NCI-H460 (cell line): ENCODE measurements around the gene ZNF22. TPM values are rescaled to one million over a fixed set of nuclear protein-coding genes. Genes with fewer than 3 reads are reported as not detected.

ENCODE experiments used
- DNase-seq: peaks from one replicate; pipeline ENCODE4 v3.0.0-alpha.2; 2016; ENCODE audit warnings: low read depth; ENCODE audit errors: extremely low read depth
- total RNA-seq: library from RNA; depleted of rRNA; stranded (reverse); fragments of >200 nt; shearing (Covaris generic); gene quantifications from 2 replicates; pipeline ENCODE4 v1.2.3, GENCODE V29; 2014

Gene ZNF22
- total RNA-seq, 1 experiment from 2014 or later = 1.1 TPM

GRCh38 chr10:44963772-44964633 is 36.7 kb upstream of the ZNF22 start:
- DNase-seq = no peak

DNA sequence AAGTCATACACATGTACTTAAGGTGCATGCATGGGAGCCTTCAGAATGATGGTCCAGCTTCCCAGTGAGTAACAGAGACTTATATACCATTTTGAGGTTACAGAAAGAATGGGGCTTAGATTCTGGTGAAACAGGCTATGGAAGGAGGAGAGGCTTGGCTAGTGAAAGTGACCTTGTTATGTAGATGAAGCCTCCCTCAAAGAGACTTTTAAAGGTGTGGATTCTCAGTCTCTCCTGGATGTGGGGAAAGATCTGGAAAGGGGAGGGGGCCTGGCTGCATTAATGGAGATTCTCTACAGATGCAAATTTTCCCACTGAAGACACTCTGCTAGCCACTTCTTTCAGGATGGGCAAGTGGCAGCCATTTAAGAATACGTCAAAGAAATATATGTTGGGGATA is 35.6 kb upstream of the ZNF22 start:
- DNase-seq = no peak

DNA sequence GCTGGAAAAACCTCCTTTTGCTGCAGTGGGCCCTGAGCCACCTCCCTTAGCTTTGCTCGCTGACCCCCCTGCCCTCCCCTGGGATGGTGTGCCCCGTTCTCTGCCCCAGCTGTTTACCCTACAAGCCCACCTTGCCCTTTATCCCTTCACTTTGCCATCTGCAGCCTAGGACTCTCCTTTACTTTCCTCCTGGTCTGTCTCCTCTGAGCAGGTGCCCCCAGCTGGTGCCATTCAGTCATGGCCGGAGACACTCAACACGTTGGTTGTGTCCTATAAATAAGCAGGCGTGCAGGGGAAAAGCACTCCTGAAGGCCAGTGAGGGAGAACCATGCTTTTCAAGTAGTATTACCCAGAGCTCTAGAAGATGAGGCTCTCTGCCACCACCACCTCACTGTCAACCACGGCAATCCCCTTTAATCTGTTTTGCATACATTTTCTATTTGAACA is 35.0 kb upstream of the ZNF22 start:
- no peak for DNase-seq

GRCh38 chr10:44966129-44966815 is 34.5 kb upstream of the ZNF22 start:
- no peak for DNase-seq

DNA sequence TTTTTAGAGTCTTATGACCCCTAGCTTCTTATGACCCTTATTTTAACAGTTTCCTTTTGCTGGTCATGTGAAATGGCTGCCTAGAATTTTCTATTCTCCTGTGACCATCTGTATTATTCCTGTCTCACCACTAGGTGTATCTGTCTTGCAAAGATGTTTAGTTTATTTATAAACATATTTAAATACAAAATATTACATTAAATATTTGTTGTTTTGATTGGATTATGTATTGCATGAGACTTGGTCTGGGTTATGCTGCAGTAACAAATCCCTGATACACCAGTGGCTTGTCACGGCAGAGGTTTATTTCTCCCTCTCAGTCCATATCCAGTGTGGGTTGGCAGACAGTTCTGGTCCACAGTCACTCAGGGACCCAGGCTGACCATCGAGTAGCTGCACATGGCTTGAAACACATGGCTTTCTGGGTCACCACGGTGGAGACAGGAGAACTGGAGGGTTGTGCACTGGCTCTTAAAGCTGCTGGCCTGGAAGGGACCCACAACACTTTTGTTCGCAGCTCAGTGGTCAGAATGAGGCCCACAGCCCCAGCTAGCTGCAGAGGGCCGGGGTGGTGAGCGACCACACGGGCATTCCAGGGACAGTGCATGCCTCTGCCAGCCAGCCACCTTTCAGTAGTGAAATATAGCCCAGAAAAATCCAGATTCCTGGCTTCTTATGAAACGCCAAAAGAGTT is 33.8 kb upstream of the ZNF22 start:
- no peak for DNase-seq

DNA sequence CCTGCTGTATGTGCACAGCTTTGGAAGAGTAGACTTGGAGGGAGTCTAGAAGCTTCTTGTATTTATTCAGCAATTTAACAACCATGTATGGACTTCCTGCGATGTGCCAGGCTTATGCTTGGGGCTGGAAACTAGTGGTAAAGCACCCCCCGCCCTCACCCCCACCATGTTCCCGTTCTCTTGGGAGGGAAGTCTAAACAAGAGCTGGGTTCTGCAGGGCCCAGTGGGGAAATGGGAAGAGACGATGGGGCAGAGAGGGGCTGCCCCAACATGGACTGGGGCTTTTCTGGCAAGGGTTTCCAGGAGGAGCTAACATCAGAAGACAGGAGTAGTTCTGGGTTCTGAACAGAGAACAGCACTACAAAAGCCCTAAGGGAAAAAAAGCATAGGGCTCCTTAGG is 33.1 kb upstream of the ZNF22 start:
- no peak for DNase-seq

DNA sequence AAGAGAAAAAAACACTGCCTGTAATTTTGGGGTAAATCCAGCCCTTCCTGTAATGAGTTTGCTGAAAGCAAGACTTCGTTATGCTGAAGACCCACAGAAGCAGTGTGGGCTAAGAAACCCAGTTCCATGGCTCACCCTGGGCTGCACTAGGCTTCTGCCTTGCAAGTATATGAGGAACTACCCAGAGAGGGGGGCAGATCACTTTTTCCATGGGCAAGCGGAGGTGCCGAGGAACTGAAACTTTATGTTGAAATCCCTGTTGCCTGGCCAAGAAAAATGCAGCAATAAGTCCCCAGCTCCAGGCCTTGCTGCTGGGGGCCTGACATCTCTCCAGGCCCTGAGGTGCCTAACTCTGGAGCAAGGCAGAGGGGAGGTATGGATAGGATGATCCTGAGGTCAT is 32.6 kb upstream of the ZNF22 start:
- DNase-seq = no peak

GRCh38 chr10:44968500-44969400 is 32.0 kb upstream of the ZNF22 start:
- DNase-seq = no peak

GRCh38 chr10:44969854-44970253 is 30.9 kb upstream of the ZNF22 start:
- DNase-seq = no peak

GRCh38 chr10:44970812-44971395 is 29.8 kb upstream of the ZNF22 start:
- DNase-seq = no peak

GRCh38 chr10:44971434-44971833 is 29.3 kb upstream of the ZNF22 start:
- DNase-seq = no peak

GRCh38 chr10:44971935-44972757 is 28.6 kb upstream of the ZNF22 start:
- DNase-seq = no peak

- DNase-seq = no peak
Observed at GRCh38 chr10:44972874-44973306, 27.8 kb upstream of the ZNF22 start.

DNA sequence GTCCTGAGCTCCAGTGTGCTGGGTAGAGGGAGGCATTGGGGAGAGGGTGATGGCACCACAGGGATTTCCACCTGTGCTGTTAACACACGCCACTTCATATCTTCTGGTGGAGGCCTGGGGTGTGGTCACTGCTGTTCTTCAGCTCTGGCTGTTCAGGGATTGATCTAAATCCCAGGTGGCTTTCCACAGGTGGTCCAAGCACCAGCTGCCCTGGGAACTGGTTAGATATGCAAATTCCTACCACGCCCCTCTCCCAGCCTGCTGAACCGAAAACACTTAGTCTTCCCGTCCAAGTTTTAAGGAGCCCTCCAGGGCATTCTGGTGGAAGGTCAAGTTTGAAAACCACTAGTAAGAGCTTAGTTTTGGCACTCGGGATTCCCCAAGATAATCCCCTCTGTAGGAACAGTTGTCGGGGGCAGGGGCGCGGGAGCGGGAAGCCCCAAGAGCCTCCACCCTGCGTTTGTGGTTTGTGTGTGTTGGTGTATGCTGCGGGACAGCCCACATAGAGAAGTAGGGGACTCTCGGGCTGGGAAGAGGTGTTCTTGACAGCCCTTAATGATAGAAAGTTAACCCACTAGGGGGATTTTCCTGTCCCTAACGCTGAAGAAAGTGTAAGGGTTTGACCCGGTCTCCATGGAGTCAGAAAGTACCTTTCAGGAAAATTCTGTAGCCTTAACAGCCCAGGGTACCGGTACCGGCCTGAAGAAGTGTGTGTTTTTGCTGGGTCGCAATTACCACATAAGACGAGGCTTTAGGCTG is 27.2 kb upstream of the ZNF22 start:
- no peak for DNase-seq

- no peak for DNase-seq
Observed at GRCh38 chr10:44974082-44974627, 26.6 kb upstream of the ZNF22 start.

- DNase-seq = peak; percentile 56
Observed at GRCh38 chr10:44974628-44975430, 25.9 kb upstream of the ZNF22 start.
